H1 (cell line): ENCODE measurements around the gene HRH4.

ENCODE experiments used
- CHD2 ChIP-seq: IDR thresholded peaks from 2 replicates; pipeline ENCODE4 v1.6.1; 2012; ENCODE audit warnings: low read length, improper control_type of control experiment
- CTCF ChIP-seq, 3 experiments: IDR thresholded peaks; 1 replicate in 2 of 3; 2 replicates in 1 of 3; pipeline versions ENCODE4 v1.5.1 to v1.6.1; 2011; ENCODE audit warnings: low read length in 3 of 3, mild to moderate bottlenecking in 3 of 3, inconsistent platforms in 2 of 3, low read depth in 1 of 3, moderate library complexity in 1 of 3; ENCODE audit not compliant: insufficient read depth in 1 of 3; ENCODE audit errors: control extremely low read depth in 1 of 3
- POLR2A ChIP-seq, 2 experiments: IDR thresholded peaks; 1 replicate in 1 of 2; 2 replicates in 1 of 2; pipeline ENCODE4 v1.6.1; 2011; ENCODE audit warnings: low read depth in 2 of 2, low read length in 2 of 2, mild to moderate bottlenecking in 2 of 2; ENCODE audit errors: control extremely low read depth in 1 of 2
- SIN3A ChIP-seq, 2 experiments: IDR thresholded peaks in 1 of 2; conservative IDR thresholded peaks in 1 of 2; 2 replicates each; pipeline ENCODE4 v1.6.1; 2011 to 2012; ENCODE audit warnings: low read length in 2 of 2, improper control_type of control experiment in 1 of 2, low read depth in 1 of 2, mild to moderate bottlenecking in 1 of 2
- TEAD4 ChIP-seq: IDR thresholded peaks from 2 replicates; pipeline ENCODE4 v1.6.1; 2012; ENCODE audit warnings: low read depth, low read length, inconsistent platforms, mixed read lengths

- TF ChIP-seq SIN3A (conservative IDR thresholded peaks at IDR 0.05 in 1 of 2, IDR thresholded peaks at IDR 0.05 in 1 of 2; ENCODE audit: low read depth in 1 of 2, low read length in 2 of 2) (no peak), POLR2A (IDR thresholded peaks at IDR 0.05; ENCODE audit: control extremely low read depth in 1 of 2, low read depth in 2 of 2, low read length in 2 of 2) (no peak), CTCF (IDR thresholded peaks at IDR 0.05; ENCODE audit: control extremely low read depth in 1 of 3, insufficient read depth in 1 of 3, low read depth in 1 of 3, low read length in 3 of 3) (no peak), TEAD4 (no peak), CHD2 (no peak)
Measured at GRCh38 chr18:24482821-24483220, 22.4 kb downstream of the HRH4 start.
